KBM-7 (cell line): ENCODE results near the gene MAML3.
A peak's percentile ranks its signal among the peaks of the same experiment; 100 is the strongest.

Experiments
- DNase-seq: peaks from one replicate; pipeline ENCODE4 v3.0.0-alpha.2; 2015
- in situ Hi-C: fragments of 300-500 bp; cut with MboI; formaldehyde crosslinking; loops from 2 replicates; pipeline ENCODE4 v1.14.3; 2020; ENCODE audit warnings: low sequenced_read_pairs, low pct_unique_long_range_greater_than_20kb, mixed read lengths

MAML3 gene

GRCh38 chr4:139686130-139686529, 467.9 kb downstream of the MAML3 start:
- in situ Hi-C loops = no loop called here

GRCh38 chr4:139685180-139685579, 468.8 kb downstream of the MAML3 start:
- in situ Hi-C loops = no loop called here
- peak; percentile 82 for DNase-seq

More at GRCh38 chr4:139686130-139686529, 467.9 kb downstream of the MAML3 start:
- no peak for DNase-seq

GRCh38 chr4:139684351-139684750, 469.6 kb downstream of the MAML3 start:
- in situ Hi-C loops = no loop called here
- no peak for DNase-seq

GRCh38 chr4:139682741-139683151, 471.2 kb downstream of the MAML3 start:
- no peak for DNase-seq
- in situ Hi-C loops = no loop called here

GRCh38 chr4:139682309-139682708, 471.7 kb downstream of the MAML3 start:
- in situ Hi-C loops = no loop called here
- DNase-seq = no peak

GRCh38 chr4:139676913-139677585, 476.9 kb downstream of the MAML3 start:
- no peak for DNase-seq
- in situ Hi-C loops = no loop called here

- DNase-seq = no peak
- in situ Hi-C loops = no loop called here
Observed at GRCh38 chr4:139676365-139676764, 477.6 kb downstream of the MAML3 start.

GRCh38 chr4:139675651-139676050, 478.3 kb downstream of the MAML3 start:
- in situ Hi-C loops = no loop called here

GRCh38 chr4:139674875-139675550, 479.0 kb downstream of the MAML3 start:
- DNase-seq = peak; percentile 88
- in situ Hi-C loops = no loop called here

More at GRCh38 chr4:139675651-139676050, 478.3 kb downstream of the MAML3 start:
- DNase-seq = no peak

- in situ Hi-C loops = no loop called here
Observed at GRCh38 chr4:139672732-139673131, 481.3 kb downstream of the MAML3 start.

GRCh38 chr4:139672215-139672614, 481.8 kb downstream of the MAML3 start:
- no peak for DNase-seq
- in situ Hi-C loops = no loop called here

More at GRCh38 chr4:139672732-139673131, 481.3 kb downstream of the MAML3 start:
- no peak for DNase-seq

GRCh38 chr4:139670775-139671174, 483.2 kb downstream of the MAML3 start:
- in situ Hi-C loops = no loop called here
- DNase-seq = no peak

GRCh38 chr4:139669890-139670289, 484.1 kb downstream of the MAML3 start:
- no peak for DNase-seq
- in situ Hi-C loops = no loop called here

- in situ Hi-C loops = no loop called here
- no peak for DNase-seq
Observed at GRCh38 chr4:139669335-139669734, 484.6 kb downstream of the MAML3 start.

GRCh38 chr4:139668658-139669201, 485.3 kb downstream of the MAML3 start:
- no peak for DNase-seq

GRCh38 chr4:139668036-139668435, 485.9 kb downstream of the MAML3 start:
- in situ Hi-C loops = no loop called here
- no peak for DNase-seq

More at GRCh38 chr4:139668658-139669201, 485.3 kb downstream of the MAML3 start:
- in situ Hi-C loops = no loop called here
